ENCODE results near the gene OR7C2.

The OR7C2 gene

GRCh38 chr19:14979476-14980255 is 38.4 kb downstream of the OR7C2 start, which contains the start of gene SLC1A6:
SLC1A6 (minus strand) TSS chr19:14979864; CDS start chr19:14972910, 6,954 bp downstream.
- H3K4me3 ChIP-seq (ENCODE audit: low read length) = no peak within 1 kb of the TSS
- peaks cover 16% of the 10 kb centered on the region for H3K27me3 ChIP-seq (ENCODE audit: control insufficient read depth, insufficient read depth, low read length)
- no peaks in the 10 kb centered on the region for H3K36me3 ChIP-seq (ENCODE audit: insufficient read depth, low read length)
- H3K9me3 ChIP-seq (replicated peaks; ENCODE audit: low read length) = no peaks in the 10 kb centered on the region
- H3K4me2 ChIP-seq (ENCODE audit: low read length) = no peak within 1 kb of the TSS
- no peaks in the 10 kb centered on the region for H3K4me1 ChIP-seq (ENCODE audit: control insufficient read depth, insufficient read depth, low read length)
- no peak within 1 kb of the TSS for H3K9ac ChIP-seq (ENCODE audit: low read depth, low read length)

DNA sequence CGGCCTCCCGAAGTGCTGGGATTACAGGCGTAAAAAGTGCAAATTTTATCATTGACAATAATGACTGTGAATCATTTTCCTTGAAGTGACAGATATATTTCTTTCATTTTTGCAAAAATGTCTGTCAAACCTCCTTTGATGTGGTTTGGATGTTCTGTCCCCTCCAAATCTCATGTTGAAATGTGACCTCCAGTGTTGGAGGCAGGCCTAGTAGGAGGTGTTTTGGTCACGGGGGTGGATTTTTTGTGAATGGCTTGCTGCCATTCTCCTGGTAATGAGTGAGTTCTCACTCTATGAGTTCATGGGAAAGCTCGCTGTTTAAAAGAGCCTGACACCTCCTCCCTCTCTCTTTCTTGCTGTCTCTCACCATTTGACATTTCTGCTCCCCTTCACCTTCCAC is 43.8 kb downstream of the OR7C2 start:
- H3K4me1 ChIP-seq (ENCODE audit: control insufficient read depth, insufficient read depth, low read length) = no peaks in the 10 kb centered on the region
- no peak overlapping the region for H3K4me3 ChIP-seq (ENCODE audit: low read length)
- peaks cover 2% of the 10 kb centered on the region for H3K27me3 ChIP-seq (ENCODE audit: control insufficient read depth, insufficient read depth, low read length)
- H3K36me3 ChIP-seq (ENCODE audit: insufficient read depth, low read length) = no peaks in the 10 kb centered on the region
- no peaks in the 10 kb centered on the region for H3K9me3 ChIP-seq (replicated peaks; ENCODE audit: low read length)
- no peak overlapping the region for H3K4me2 ChIP-seq (ENCODE audit: low read length)
- no peak overlapping the region for H3K9ac ChIP-seq (ENCODE audit: low read depth, low read length)
